GM18505 (cell line): Measurements from ENCODE around the gene IFT27.

Experiments used
- ATAC-seq: cut with Tn5 transposase; IDR thresholded peaks from one replicate; pipeline ENCODE4 v1.9.1; 2021; ENCODE audit not compliant: unreplicated experiment
- POLR2A ChIP-seq: IDR thresholded peaks from 4 replicates; pipeline ENCODE4 v1.6.1; 2011; ENCODE audit warnings: borderline replicate concordance; ENCODE audit not compliant: insufficient read depth, insufficient read length; ENCODE audit errors: extremely low read depth

Gene IFT27

GRCh38 chr22:36809351-36809750 lies 33.4 kb upstream of the IFT27 start:
- ATAC-seq: no peak
- TF ChIP-seq POLR2A: no peak

- no peak for TF ChIP-seq POLR2A
- no peak for ATAC-seq
Measured at GRCh38 chr22:36808721-36809344, 32.9 kb upstream of the IFT27 start.

GRCh38 chr22:36807627-36808026 lies 31.7 kb upstream of the IFT27 start:
- no peak for ATAC-seq
- no peak for TF ChIP-seq POLR2A

- ATAC-seq: no peak
- no peak for TF ChIP-seq POLR2A
Measured at GRCh38 chr22:36806835-36807234, 30.9 kb upstream of the IFT27 start.

- ATAC-seq: no peak
- TF ChIP-seq POLR2A: no peak
Measured at GRCh38 chr22:36803358-36803757, 27.4 kb upstream of the IFT27 start.

- TF ChIP-seq POLR2A: no peak
- no peak for ATAC-seq
Measured at GRCh38 chr22:36798674-36799066, 22.8 kb upstream of the IFT27 start.

GRCh38 chr22:36797911-36798673 lies 22.2 kb upstream of the IFT27 start:
- no peak for ATAC-seq
- TF ChIP-seq POLR2A: no peak

- no peak for TF ChIP-seq POLR2A
- ATAC-seq: no peak
Measured at GRCh38 chr22:36797374-36797773, 21.5 kb upstream of the IFT27 start.

- ATAC-seq: no peak
- TF ChIP-seq POLR2A: no peak
Measured at GRCh38 chr22:36796552-36797175, 20.7 kb upstream of the IFT27 start.

GRCh38 chr22:36795633-36796032 lies 19.7 kb upstream of the IFT27 start:
- TF ChIP-seq POLR2A: no peak
- ATAC-seq: no peak

GRCh38 chr22:36790648-36791047 lies 14.7 kb upstream of the IFT27 start:
- TF ChIP-seq POLR2A: no peak
- ATAC-seq: peak; percentile 52

GRCh38 chr22:36787204-36787988 lies 11.5 kb upstream of the IFT27 start:
- no peak for TF ChIP-seq POLR2A
- no peak for ATAC-seq

GRCh38 chr22:36783743-36784142 lies 7.8 kb upstream of the IFT27 start:
- ATAC-seq: no peak
- no peak for TF ChIP-seq POLR2A
